Measurements from ENCODE around the gene HOXD8. TPM values are rescaled to one million over a fixed set of nuclear protein-coding genes. Genes with fewer than 3 reads are reported as not detected.

The HOXD8 gene
- total RNA-seq, result under 1 TPM; 0.11 to 0.39 (median 0.28) TPM
- 0.63 TPM for polyA plus RNA-seq
- long read RNA-seq, donor 1, result 0 reads
- long read RNA-seq, donor 2, result 0 reads
- long read RNA-seq, donor 3, result 0 reads
- long read RNA-seq, donor 4, partial matches to known transcripts, result 0 of 1 reads
- long read RNA-seq, donor 4, other reads (novel, unspliced or antisense), result 0 of 1 reads

GRCh38 chr2:176128982-176129796 is at the start of gene HOXD8:
TSS of gene HOXD8 (plus strand) at chr2:176129705. CDS start at chr2:176130367, 662 bp downstream.
- WGBS, result 2% methylated on average over 64 of the region's 64 CpGs
- Histone ChIP-seq H3K27me3 (ENCODE audit: control insufficient read depth, insufficient read depth) (peaks cover 14% of the 10 kb centered on the region), H3K27ac (ENCODE audit: low read length) (no peak within 1 kb of the TSS), H3K9me3 (ENCODE audit: control insufficient read depth, low read length) (no peaks in the 10 kb centered on the region), H3K4me1 (ENCODE audit: control insufficient read depth, insufficient read depth, low read length) (peaks cover 3% of the 10 kb centered on the region), H3K4me3 (ENCODE audit: low read length) (peak within 1 kb of the TSS; percentile 55)
- DNase-seq, result peak in 2 of 3 donors; percentile 62 to 75
- peak; percentile 34 to 43 for ATAC-seq
- intact Hi-C loops (cut with DNase I), result loop anchor here in 3 of 4 donors (5.0 to 10.0 kb wide), 4 partner anchors 328 to 1018 kb away; no protein-coding TSS in a partner anchor

DNA sequence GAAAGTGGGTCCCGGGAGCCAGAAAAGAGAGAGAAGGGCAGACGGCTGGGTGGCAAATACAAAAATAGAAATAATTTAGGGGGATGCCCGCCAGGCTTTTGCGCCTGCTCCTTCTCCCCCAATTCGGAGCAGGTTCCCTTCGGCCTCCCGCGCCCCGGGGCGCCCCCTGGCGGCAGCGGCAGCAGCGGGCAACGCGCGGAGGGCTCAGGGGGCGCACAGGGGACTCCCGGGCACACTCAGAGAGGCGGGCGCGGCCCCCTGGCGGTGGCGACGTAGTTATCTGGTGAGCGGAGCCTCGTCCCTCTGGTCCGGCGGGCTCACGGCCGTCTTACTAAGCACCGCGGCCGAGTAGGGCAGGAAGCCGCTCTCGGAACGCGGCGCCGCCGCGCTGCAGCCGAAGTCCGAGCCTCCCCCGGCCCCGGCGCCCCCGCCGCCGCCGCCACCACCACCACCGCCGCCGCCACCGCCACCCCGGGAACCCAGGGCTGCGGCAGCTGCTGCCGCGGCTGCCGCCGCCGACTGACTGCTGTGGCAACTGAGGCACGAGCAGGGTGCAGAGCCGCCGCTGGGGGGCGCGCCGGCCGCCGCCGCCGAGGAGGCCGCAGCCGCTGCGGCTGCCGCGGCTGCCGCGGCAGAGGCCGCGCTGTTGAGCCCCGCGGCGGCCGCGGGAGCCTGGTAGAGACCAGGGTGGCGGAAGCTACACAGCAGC is 49.5 kb upstream of the HOXD8 start:
- ATAC-seq (peak in 1 of 2 donors; percentile 45), DNase-seq (peak in 2 of 3 donors; percentile 62 to 71)
- no peaks in the 10 kb centered on the region for H3K9me3 ChIP-seq (ENCODE audit: control insufficient read depth, low read length)
- intact Hi-C loops (cut with DNase I), result no loop called here
- 2% methylated on average over 86 of the region's 86 CpGs for WGBS
- no peak overlapping the region for H3K27ac ChIP-seq (ENCODE audit: low read length)
- H3K27me3 ChIP-seq (ENCODE audit: control insufficient read depth, insufficient read depth), result peaks cover 9% of the 10 kb centered on the region
- H3K4me3 ChIP-seq (ENCODE audit: low read length), result peak overlapping the region; percentile 46
- H3K4me1 ChIP-seq (ENCODE audit: control insufficient read depth, insufficient read depth, low read length), result peaks cover 2% of the 10 kb centered on the region

GRCh38 chr2:176080540-176081375 is 48.7 kb upstream of the HOXD8 start:
- H3K4me1 ChIP-seq (ENCODE audit: control insufficient read depth, insufficient read depth, low read length), result peaks cover 2% of the 10 kb centered on the region
- no peak overlapping the region for H3K27ac ChIP-seq (ENCODE audit: low read length)
- peak overlapping the region; percentile 46 for H3K4me3 ChIP-seq (ENCODE audit: low read length)
- 6% methylated on average over 68 of the region's 68 CpGs for WGBS
- H3K9me3 ChIP-seq (ENCODE audit: control insufficient read depth, low read length), result no peaks in the 10 kb centered on the region
- H3K27me3 ChIP-seq (ENCODE audit: control insufficient read depth, insufficient read depth), result peaks cover 9% of the 10 kb centered on the region
- ATAC-seq (no peak), DNase-seq (peak in 1 of 3 donors; percentile 61)
- intact Hi-C loops (cut with DNase I), result no loop called here

DNA sequence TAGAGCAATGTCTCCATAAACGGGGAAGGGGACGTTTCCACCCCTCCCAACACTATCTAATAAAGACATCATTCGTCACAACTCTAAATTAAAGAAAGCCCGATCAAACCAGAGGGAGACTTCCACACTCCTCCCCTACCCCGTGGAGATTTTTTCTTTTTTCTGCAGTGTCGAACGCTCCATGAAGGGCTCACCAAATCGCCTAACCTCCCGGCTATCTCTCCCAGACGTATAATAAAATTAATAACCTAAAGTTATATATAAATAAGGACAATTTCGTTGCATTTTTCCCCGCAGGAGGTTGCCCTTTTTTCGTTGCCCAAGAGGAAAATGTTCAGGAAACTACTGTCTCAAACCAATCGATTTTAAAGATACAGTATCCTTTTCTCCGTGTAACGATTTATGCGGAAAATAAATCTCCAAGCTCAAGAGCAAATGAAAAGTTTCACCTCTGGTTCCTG is 48.1 kb upstream of the HOXD8 start:
- ATAC-seq, result no peak
- Histone ChIP-seq H3K4me3 (ENCODE audit: low read length) (no peak overlapping the region), H3K4me1 (ENCODE audit: control insufficient read depth, insufficient read depth, low read length) (peaks cover 2% of the 10 kb centered on the region)

DNA sequence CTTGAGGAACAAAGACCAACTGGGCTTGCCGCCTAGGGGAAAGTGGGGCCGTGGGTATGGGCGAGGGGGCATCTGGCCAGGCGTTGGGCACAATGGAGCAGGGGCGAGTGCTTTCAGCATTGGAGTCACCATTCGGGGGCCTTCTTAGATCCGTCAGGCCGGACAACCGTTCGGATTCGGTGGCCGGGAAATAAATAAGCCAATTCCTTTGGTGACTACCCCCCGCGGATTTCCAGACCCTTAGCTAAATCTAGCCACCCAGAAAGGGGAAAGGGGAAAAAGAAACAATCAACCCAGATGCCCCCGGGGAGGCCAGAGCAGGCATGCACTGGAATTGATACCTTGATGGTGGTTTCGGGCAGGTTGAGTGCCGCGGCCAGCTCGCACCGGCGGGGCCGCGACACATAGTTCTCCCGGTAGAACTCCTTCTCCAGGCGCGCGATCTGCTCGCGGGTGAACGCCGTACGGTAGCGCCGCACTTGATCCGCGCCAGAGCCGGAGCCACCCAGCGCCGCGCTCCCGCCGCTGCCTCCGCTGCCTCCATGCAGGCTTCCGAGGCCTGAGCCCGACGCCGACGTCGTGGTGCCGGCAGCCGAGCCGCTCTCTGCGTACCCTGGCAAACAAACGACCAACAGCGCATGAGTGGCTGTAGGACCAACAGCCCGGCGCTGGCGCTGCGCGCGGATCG is 47.5 kb upstream of the HOXD8 start:
- no peak overlapping the region for H3K27ac ChIP-seq (ENCODE audit: low read length)
- H3K4me3 ChIP-seq (ENCODE audit: low read length), result no peak overlapping the region
- H3K4me1 ChIP-seq (ENCODE audit: control insufficient read depth, insufficient read depth, low read length), result peaks cover 2% of the 10 kb centered on the region
- DNase-seq (peak in 1 of 3 donors; percentile 37), ATAC-seq (no peak)
- H3K27me3 ChIP-seq (ENCODE audit: control insufficient read depth, insufficient read depth), result peaks cover under 1% of the 10 kb centered on the region
- 6% methylated on average over 62 of the region's 62 CpGs for WGBS
- no peaks in the 10 kb centered on the region for H3K9me3 ChIP-seq (ENCODE audit: control insufficient read depth, low read length)
- intact Hi-C loops (cut with DNase I), result no loop called here

More for the DNA sequence above, 48.1 kb upstream of the HOXD8 start:
- Histone ChIP-seq H3K9me3 (ENCODE audit: control insufficient read depth, low read length) (no peaks in the 10 kb centered on the region), H3K27me3 (ENCODE audit: control insufficient read depth, insufficient read depth) (peaks cover 7% of the 10 kb centered on the region), H3K27ac (ENCODE audit: low read length) (no peak overlapping the region)
- WGBS, result 9% methylated on average over 17 of the region's 17 CpGs
- intact Hi-C loops (cut with DNase I), result no loop called here
- no peak for DNase-seq

- H3K9me3 ChIP-seq (ENCODE audit: control insufficient read depth, low read length), result no peaks in the 10 kb centered on the region
- no peak for DNase-seq
- ATAC-seq, result no peak
- 6% methylated on average over 10 of the region's 10 CpGs for WGBS
- H3K4me1 ChIP-seq (ENCODE audit: control insufficient read depth, insufficient read depth, low read length), result peaks cover 2% of the 10 kb centered on the region
- H3K27me3 ChIP-seq (ENCODE audit: control insufficient read depth, insufficient read depth), result no peaks in the 10 kb centered on the region
- intact Hi-C loops (cut with DNase I), result no loop called here
- no peak overlapping the region for H3K4me3 ChIP-seq (ENCODE audit: low read length)
- H3K27ac ChIP-seq (ENCODE audit: low read length), result no peak overlapping the region
Observed at GRCh38 chr2:176082525-176082823, 47.0 kb upstream of the HOXD8 start.

- Histone ChIP-seq H3K9me3 (ENCODE audit: control insufficient read depth, low read length) (no peaks in the 10 kb centered on the region), H3K4me1 (ENCODE audit: control insufficient read depth, insufficient read depth, low read length) (peaks cover 2% of the 10 kb centered on the region), H3K27ac (ENCODE audit: low read length) (no peak overlapping the region), H3K4me3 (ENCODE audit: low read length) (no peak overlapping the region), H3K27me3 (ENCODE audit: control insufficient read depth, insufficient read depth) (no peaks in the 10 kb centered on the region)
- 4% methylated on average over 66 of the region's 66 CpGs for WGBS
- ATAC-seq (no peak), DNase-seq (no peak)
- intact Hi-C loops (cut with DNase I), result no loop called here
Observed at GRCh38 chr2:176082824-176083751, 46.4 kb upstream of the HOXD8 start.

DNA sequence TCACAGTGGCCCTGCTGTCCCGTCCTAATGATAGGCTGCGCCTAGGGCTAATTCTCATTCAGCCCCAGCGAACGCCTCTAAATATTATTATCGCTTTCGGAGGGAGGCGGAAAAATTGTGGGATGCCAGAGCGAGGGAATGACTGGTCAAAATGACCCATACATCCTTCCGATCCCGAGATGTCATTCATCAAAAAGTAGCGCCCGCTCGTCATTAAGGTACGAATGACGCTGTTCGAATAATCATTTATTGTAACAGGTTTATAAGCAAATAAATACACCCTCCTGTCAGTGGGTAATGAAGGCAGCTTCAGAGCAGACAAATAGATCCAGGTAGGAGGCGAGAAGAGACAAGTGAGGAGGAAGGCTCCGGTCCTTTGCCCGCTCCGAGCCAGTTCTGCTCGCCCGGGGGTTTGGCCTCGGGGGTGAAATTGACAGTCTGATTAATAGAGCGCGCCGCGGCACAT is 45.7 kb upstream of the HOXD8 start, which contains the start of gene EVX2:
TSS of gene EVX2 (minus strand) at position 167 of the 466 bp plus-strand sequence. CDS start 186 bp downstream, outside the sequence.
- Histone ChIP-seq H3K27ac (ENCODE audit: low read length) (no peak within 1 kb of the TSS), H3K4me1 (ENCODE audit: control insufficient read depth, insufficient read depth, low read length) (peaks cover 2% of the 10 kb centered on the region)

DNA sequence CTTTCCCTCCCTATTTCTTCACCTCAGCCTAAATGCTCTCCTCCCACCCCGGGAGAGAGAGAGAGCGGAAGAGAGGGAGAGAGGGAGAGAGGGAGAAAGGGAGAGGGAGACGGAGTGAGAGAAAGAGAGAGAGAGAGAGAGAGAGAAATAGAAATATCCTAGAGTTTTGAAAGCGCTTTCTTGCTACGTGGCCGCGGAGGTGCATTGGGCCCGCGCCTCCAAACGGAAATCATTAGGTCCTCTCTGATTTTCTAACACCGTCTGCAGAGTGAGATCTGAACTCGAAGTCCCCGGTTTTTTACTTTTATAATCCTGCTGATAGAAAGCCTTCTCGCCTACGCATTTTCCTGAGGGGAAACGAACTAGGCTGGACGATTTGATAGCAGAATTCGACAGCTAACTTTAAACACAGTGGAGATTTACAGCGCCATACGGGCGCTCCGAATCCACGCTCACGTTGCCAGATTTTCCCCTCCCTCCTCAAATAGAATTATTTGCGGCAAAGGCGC is 44.8 kb upstream of the HOXD8 start:
- no peak overlapping the region for H3K4me3 ChIP-seq (ENCODE audit: low read length)
- no peaks in the 10 kb centered on the region for H3K9me3 ChIP-seq (ENCODE audit: control insufficient read depth, low read length)
- ATAC-seq (no peak), DNase-seq (no peak)
- H3K27me3 ChIP-seq (ENCODE audit: control insufficient read depth, insufficient read depth), result no peaks in the 10 kb centered on the region
- no peaks in the 10 kb centered on the region for H3K4me1 ChIP-seq (ENCODE audit: control insufficient read depth, insufficient read depth, low read length)
- no peak overlapping the region for H3K27ac ChIP-seq (ENCODE audit: low read length)
- intact Hi-C loops (cut with DNase I), result loop anchor here in 1 of 4 donors (5.0 kb wide), 2 partner anchors 397 to 722 kb away; no protein-coding TSS in a partner anchor
- WGBS, result 3% methylated on average over 26 of the region's 26 CpGs

More for the DNA sequence above, 45.7 kb upstream of the HOXD8 start, which contains the start of gene EVX2:
- DNase-seq (no peak), ATAC-seq (no peak)
- intact Hi-C loops (cut with DNase I), result no loop called here
- Histone ChIP-seq H3K4me3 (ENCODE audit: low read length) (no peak within 1 kb of the TSS), H3K27me3 (ENCODE audit: control insufficient read depth, insufficient read depth) (no peaks in the 10 kb centered on the region), H3K9me3 (ENCODE audit: control insufficient read depth, low read length) (no peaks in the 10 kb centered on the region)
- WGBS, result 10% methylated on average over 27 of the region's 27 CpGs
